Nephron progenitor cell (in vitro differentiated cells): ENCODE data around the gene GRK3.
"Not testable (repeated sequence)": the region's sequence is repeated elsewhere in the genome, so short reads cannot be mapped to it uniquely, and the experiment has no call there.

Source experiments
- DNase-seq: peaks from one replicate; pipeline ENCODE4 v3.0.0; 2021
- H3K27ac Mint-ChIP-seq: 2 replicates; pipeline ENCODE4 v1.8.0; 2021; ENCODE audit warnings: mild to moderate bottlenecking, moderate library complexity, mixed read lengths
- H3K27me3 Mint-ChIP-seq: 2 replicates; pipeline ENCODE4 v1.8.0; 2021; ENCODE audit warnings: mild to moderate bottlenecking, low read depth, mixed read lengths; ENCODE audit not compliant: poor library complexity
- H3K36me3 Mint-ChIP-seq: 2 replicates; pipeline ENCODE4 v1.8.0; 2021; ENCODE audit warnings: low read depth, mixed read lengths
- H3K4me1 Mint-ChIP-seq: 2 replicates; pipeline ENCODE4 v1.8.0; 2021; ENCODE audit warnings: mixed read lengths
- H3K4me3 Mint-ChIP-seq: 2 replicates; pipeline ENCODE4 v1.8.0; 2021; ENCODE audit warnings: mild to moderate bottlenecking, moderate library complexity, mixed read lengths
- H3K9me3 Mint-ChIP-seq: 2 replicates; pipeline ENCODE4 v1.8.0; 2021; ENCODE audit warnings: mild to moderate bottlenecking, moderate library complexity, mixed read lengths
- CTCF ChIP-seq: fragments of 200-600 bp; sonication (generic); IDR thresholded peaks from 2 replicates; pipeline ENCODE4 v1.5.0; 2021; ENCODE audit warnings: antibody characterized with exemption

GRK3 gene

GRCh38 chr22:25701056-25701780, 136.7 kb downstream of the GRK3 start:
- H3K9me3 Mint-ChIP-seq: no peaks in the 10 kb centered on the region
- no peak for TF ChIP-seq CTCF
- peaks cover 22% of the 10 kb centered on the region for H3K4me1 Mint-ChIP-seq
- no peaks in the 10 kb centered on the region for H3K27me3 Mint-ChIP-seq
- no peak for DNase-seq
- no peak overlapping the region for H3K27ac Mint-ChIP-seq
- peaks cover 20% of the 10 kb centered on the region for H3K36me3 Mint-ChIP-seq
- H3K4me3 Mint-ChIP-seq: no peak overlapping the region

- Mint-ChIP-seq H3K27ac (no peak overlapping the region), H3K9me3 (no peaks in the 10 kb centered on the region), H3K27me3 (no peaks in the 10 kb centered on the region), H3K4me3 (no peak overlapping the region), H3K36me3 (peaks cover 16% of the 10 kb centered on the region), H3K4me1 (peaks cover 22% of the 10 kb centered on the region)
- no peak for DNase-seq
- TF ChIP-seq CTCF: no peak
Measured at GRCh38 chr22:25702040-25702439, 137.6 kb downstream of the GRK3 start.

DNA sequence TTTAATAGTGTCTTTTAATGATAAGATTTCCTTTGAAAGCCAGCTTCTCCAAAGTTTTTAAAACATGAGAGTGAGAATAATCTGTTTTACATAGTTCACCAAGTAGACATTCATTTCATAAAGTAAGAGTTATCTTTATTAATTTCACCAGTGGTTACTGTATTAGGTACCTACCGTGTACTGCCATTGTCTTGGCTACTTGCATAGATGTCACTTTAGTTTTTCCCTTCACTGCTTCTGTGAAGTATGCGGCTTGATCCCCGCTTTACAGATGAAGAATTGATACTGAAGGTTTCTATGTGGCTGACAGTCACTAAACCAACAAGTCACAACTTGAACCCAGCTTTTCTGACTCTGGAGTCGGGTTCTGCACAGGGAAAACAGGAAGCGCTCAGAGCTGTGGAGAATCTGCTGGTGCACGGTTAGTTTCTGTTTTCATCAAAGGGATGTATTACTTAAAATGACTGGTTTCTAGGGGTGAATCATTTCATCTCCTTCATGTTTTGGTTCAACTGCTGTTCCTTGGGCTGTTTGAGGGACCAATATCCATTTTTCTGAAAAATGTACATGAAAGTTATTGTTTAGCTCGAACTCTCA, 138.2 kb downstream of the GRK3 start:
- H3K36me3 Mint-ChIP-seq: peaks cover 22% of the 10 kb centered on the region
- no peaks in the 10 kb centered on the region for H3K9me3 Mint-ChIP-seq
- no peak overlapping the region for H3K4me3 Mint-ChIP-seq
- DNase-seq: no peak
- peaks cover 18% of the 10 kb centered on the region for H3K4me1 Mint-ChIP-seq
- no peak overlapping the region for H3K27ac Mint-ChIP-seq
- TF ChIP-seq CTCF: no peak
- H3K27me3 Mint-ChIP-seq: no peaks in the 10 kb centered on the region

- H3K4me1 Mint-ChIP-seq: peaks cover 6% of the 10 kb centered on the region
- H3K27me3 Mint-ChIP-seq: no peaks in the 10 kb centered on the region
- H3K4me3 Mint-ChIP-seq: no peak overlapping the region
- no peak for DNase-seq
- H3K36me3 Mint-ChIP-seq: peaks cover 18% of the 10 kb centered on the region
- no peak overlapping the region for H3K27ac Mint-ChIP-seq
- TF ChIP-seq CTCF: no peak
- no peaks in the 10 kb centered on the region for H3K9me3 Mint-ChIP-seq
Measured at GRCh38 chr22:25704701-25705100, 140.2 kb downstream of the GRK3 start.

- H3K36me3 Mint-ChIP-seq: peaks cover 17% of the 10 kb centered on the region
- no peak for DNase-seq
- H3K9me3 Mint-ChIP-seq: no peaks in the 10 kb centered on the region
- H3K27ac Mint-ChIP-seq: no peak overlapping the region
- no peak overlapping the region for H3K4me3 Mint-ChIP-seq
- H3K4me1 Mint-ChIP-seq: peaks cover 12% of the 10 kb centered on the region
- H3K27me3 Mint-ChIP-seq: no peaks in the 10 kb centered on the region
- no peak for TF ChIP-seq CTCF
Measured at GRCh38 chr22:25706197-25706596, 141.7 kb downstream of the GRK3 start.

DNA sequence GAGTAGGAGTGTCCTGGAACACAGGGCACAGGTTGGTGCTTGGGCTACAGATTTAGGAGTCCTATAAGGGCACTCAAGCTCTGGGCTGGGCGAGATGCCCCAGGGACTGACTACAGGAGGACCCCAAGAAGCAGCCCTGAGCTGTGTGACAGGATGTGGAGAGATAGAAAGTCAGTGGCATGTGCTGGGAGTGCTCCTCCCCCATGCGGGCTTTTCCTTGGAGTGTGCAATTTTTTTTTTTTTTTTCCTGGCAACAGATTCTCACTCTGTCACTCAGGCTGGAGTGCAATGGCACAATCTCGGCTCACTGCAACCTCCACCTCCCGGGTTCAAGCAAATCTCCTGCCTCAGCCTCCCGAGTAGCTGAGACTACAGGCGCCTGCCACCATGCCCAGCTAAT, 144.0 kb downstream of the GRK3 start:
- H3K36me3 Mint-ChIP-seq: peaks cover 17% of the 10 kb centered on the region
- not testable (repeated sequence) for H3K27ac Mint-ChIP-seq

More for the DNA sequence above, 144.0 kb downstream of the GRK3 start:
- not testable (repeated sequence) for DNase-seq, H3K27me3 Mint-ChIP-seq, H3K9me3 Mint-ChIP-seq, H3K4me3 Mint-ChIP-seq
- H3K4me1 Mint-ChIP-seq: peaks cover 12% of the 10 kb centered on the region
